Activated naive CD8-positive, alpha-beta T cell treated with anti-CD3 and anti-CD28 coated beads, Interleukin-2, amount 50 U/mL, for 24 hours (primary cell): Measurements from ENCODE around the gene GLO1.
A peak's percentile ranks its signal among the peaks of the same experiment; 100 is the strongest.

ENCODE experiments used
- ATAC-seq: fragments of 150-1000 bp; cut with Tn5 transposase; one replicate; pipeline ENCODE4 v1.10.0; 2021
- DNase-seq: peaks from one replicate; pipeline ENCODE4 v3.0.0; 2021
- H3K27ac Mint-ChIP-seq: one replicate; pipeline ENCODE4 v1.8.0; 2021; ENCODE audit warnings: mild to moderate bottlenecking, mixed read lengths
- H3K27me3 Mint-ChIP-seq: one replicate; pipeline ENCODE4 v1.8.0; 2021; ENCODE audit warnings: mixed read lengths
- H3K36me3 Mint-ChIP-seq: one replicate; pipeline ENCODE4 v1.8.0; 2021; ENCODE audit warnings: low read depth, mixed read lengths
- H3K4me1 Mint-ChIP-seq: one replicate; pipeline ENCODE4 v1.8.0; 2021; ENCODE audit warnings: mixed read lengths
- H3K4me3 Mint-ChIP-seq: one replicate; pipeline ENCODE4 v1.8.0; 2021; ENCODE audit warnings: mild to moderate bottlenecking, moderate library complexity, mixed read lengths
- H3K9me3 Mint-ChIP-seq: one replicate; pipeline ENCODE4 v1.8.0; 2021; ENCODE audit warnings: mixed read lengths

The GLO1 gene

DNA sequence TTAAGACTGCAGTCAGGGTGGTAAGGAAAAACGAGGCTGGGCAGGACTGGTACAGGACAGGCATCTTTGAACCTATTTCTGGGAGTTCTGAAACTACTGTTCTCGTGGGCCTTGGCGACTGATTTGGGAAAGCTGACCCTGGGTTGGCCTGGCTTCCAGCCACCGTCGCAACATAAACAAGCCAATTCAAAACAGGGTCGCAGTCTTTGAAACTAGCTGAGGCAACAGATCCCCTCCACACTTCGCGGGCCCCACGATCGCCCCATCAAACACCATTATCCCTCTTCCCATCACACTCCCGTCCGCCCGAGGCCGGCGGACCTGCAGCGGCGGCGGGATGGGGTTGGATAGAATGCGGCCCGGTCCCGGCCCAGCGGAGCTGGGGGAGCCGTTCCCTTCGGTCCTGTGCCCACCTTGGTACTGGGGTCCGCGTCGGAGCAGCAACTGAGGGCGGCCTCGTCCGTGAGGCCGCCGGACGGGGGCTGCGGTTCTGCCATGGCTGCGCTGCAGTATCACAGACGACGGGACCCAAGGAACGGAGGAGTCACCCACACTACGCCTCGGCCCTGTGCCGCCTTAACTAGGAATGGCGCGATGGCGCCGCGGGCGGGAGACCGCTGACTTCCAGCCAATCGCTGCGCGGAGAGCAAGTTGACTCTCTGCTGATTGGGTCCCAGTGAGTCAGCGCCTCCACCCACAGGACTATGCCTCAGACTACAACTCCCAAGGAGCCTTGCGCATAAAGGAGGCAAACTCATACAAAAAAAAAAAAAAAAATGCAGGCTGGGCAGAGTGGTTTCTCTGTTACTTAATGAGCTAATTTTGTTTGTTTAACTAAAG, at the start of gene GLO1:
GLO1 (minus strand) TSS at position 588 of the 840 bp plus-strand sequence; CDS start at position 497, 91 bp downstream.
- DNase-seq (peak; percentile 94), ATAC-seq (peak; percentile 100)
- peaks cover 13% of the 10 kb centered on the region for H3K9me3 Mint-ChIP-seq
- peak within 1 kb of the TSS; percentile 96 for H3K27ac Mint-ChIP-seq
- peaks cover 44% of the 10 kb centered on the region for H3K36me3 Mint-ChIP-seq
- H3K27me3 Mint-ChIP-seq, result peaks cover 6% of the 10 kb centered on the region
- H3K4me1 Mint-ChIP-seq, result peaks cover 43% of the 10 kb centered on the region
- H3K4me3 Mint-ChIP-seq, result peak within 1 kb of the TSS; percentile 98

DNA sequence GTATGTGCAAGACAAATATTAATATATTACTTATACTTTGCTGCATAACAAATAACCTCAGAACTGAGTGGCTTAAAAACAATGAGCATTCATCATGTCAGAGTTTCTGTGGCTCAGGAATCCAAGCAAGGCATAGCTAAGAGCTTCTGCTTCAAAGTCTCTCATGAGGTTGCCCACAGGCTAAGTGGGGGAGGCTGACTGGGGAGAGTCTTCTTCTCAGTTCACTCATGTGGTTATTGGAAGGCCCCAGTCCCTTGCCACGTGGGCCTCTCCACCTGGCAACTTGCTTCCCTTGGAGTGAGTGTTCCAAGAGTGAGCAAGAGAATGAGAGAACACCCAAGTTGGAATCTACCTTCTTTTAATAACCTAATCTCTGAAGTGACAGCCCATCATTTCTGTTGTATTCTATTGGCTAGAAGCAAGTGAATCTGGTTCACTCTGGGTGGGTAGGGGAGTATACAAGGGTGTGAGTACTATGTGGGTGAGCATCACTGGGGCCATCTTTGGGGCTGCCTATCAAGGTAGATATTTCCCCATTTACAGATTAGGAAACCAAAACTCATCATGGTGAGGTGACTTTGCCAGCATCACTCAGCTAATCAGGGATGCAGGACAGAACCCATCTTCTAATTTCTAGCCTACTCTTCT, 48.1 kb upstream of the GLO1 start:
- Mint-ChIP-seq H3K27ac (peak overlapping the region; percentile 67), H3K4me3 (no peak overlapping the region), H3K9me3 (peaks cover 3% of the 10 kb centered on the region), H3K36me3 (no peaks in the 10 kb centered on the region), H3K27me3 (peaks cover 16% of the 10 kb centered on the region), H3K4me1 (peaks cover 38% of the 10 kb centered on the region)
- DNase-seq (peak; percentile 8), ATAC-seq (peak; percentile 78)

DNA sequence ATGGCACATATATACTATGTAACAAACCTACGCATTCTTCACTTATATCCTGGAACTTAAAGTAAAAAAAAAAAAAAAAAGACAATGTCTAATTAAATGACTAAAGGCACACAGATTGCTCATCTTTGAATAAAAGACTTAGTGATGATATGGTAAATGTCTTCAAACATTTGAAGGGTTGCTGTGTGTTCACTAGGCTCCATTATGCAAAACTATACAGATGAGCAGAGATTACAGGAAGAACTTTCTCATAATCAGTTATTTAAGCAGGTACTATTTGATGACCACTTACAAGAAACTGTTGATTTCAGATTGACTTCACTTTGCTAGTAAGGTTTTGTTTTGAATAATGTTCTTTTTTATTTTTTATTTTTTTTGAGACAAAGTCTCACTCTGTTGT, 46.5 kb upstream of the GLO1 start:
- Mint-ChIP-seq H3K4me3 (no peak overlapping the region), H3K9me3 (peaks cover 3% of the 10 kb centered on the region), H3K27ac (no peak overlapping the region), H3K36me3 (no peaks in the 10 kb centered on the region), H3K4me1 (peaks cover 22% of the 10 kb centered on the region), H3K27me3 (peaks cover 25% of the 10 kb centered on the region)
- DNase-seq (no peak), ATAC-seq (no peak)

DNA sequence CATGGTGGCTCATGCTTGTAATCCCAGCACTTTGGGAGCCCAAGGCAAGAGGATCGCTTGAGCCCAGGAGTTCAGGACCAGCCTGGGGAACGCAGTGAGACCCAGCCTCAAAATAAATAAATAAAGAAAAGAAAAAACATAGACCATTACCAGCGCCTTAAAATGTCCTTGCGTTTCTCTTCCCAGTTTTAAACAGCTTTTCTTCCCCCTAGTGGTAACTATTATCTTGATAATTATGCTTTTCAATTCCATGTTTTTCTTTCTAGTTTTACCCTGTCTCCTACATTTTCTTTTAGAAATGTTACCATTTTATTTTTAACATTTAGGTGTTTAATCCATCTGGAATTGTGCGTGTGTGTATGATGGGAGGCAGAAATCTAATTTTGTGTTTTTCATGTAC, 36.6 kb upstream of the GLO1 start:
- H3K4me3 Mint-ChIP-seq, result no peak overlapping the region
- no peak overlapping the region for H3K27ac Mint-ChIP-seq
- no peak for DNase-seq
- peaks cover 64% of the 10 kb centered on the region for H3K27me3 Mint-ChIP-seq
- H3K9me3 Mint-ChIP-seq, result peaks cover 3% of the 10 kb centered on the region
- no peaks in the 10 kb centered on the region for H3K36me3 Mint-ChIP-seq
- H3K4me1 Mint-ChIP-seq, result no peaks in the 10 kb centered on the region
- no peak for ATAC-seq

DNA sequence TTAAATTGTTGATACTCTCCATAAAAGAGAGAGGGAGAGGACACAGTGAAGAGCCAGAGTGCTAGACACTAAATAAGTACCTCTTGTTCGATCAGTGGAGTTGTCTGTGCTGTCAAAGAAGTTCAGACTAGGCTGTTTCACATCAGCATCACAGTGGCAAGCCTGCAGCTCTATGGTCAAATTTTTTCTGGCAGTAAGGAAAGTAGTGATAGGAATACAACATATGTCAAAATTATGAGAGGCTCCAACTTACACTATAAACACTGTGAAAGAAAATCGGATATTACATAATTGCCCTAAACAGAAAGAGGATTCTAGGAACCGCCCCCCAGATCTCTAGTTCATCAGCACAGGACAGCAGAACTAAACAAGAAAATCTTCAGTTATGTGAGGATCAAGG, 35.3 kb upstream of the GLO1 start:
- no peaks in the 10 kb centered on the region for H3K4me1 Mint-ChIP-seq
- H3K4me3 Mint-ChIP-seq, result no peak overlapping the region
- H3K9me3 Mint-ChIP-seq, result peaks cover 3% of the 10 kb centered on the region
- H3K36me3 Mint-ChIP-seq, result no peaks in the 10 kb centered on the region
- ATAC-seq (no peak), DNase-seq (no peak)
- peaks cover 58% of the 10 kb centered on the region for H3K27me3 Mint-ChIP-seq
- no peak overlapping the region for H3K27ac Mint-ChIP-seq

DNA sequence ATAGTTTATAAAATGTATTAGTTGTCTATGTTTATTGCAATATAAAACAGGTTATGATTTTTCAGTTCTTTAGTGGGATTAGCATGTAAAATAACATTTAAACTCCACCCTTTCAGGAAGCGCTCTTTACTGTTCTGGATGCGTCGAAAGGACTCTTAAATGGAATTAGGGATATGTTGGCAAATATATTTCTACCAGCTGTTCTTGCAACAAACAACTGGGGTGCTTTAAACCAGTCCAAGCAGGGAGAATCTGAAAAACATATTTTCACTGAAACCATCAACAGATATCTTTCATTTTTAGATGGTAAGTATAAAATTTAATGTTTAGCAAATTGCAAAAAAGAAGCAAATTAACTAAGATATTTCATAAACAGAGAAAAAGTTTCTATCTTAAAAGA, 34.0 kb upstream of the GLO1 start:
- Mint-ChIP-seq H3K27me3 (peaks cover 56% of the 10 kb centered on the region), H3K9me3 (peaks cover 3% of the 10 kb centered on the region), H3K36me3 (no peaks in the 10 kb centered on the region), H3K4me3 (no peak overlapping the region), H3K27ac (no peak overlapping the region), H3K4me1 (no peaks in the 10 kb centered on the region)
- DNase-seq (no peak), ATAC-seq (no peak)

DNA sequence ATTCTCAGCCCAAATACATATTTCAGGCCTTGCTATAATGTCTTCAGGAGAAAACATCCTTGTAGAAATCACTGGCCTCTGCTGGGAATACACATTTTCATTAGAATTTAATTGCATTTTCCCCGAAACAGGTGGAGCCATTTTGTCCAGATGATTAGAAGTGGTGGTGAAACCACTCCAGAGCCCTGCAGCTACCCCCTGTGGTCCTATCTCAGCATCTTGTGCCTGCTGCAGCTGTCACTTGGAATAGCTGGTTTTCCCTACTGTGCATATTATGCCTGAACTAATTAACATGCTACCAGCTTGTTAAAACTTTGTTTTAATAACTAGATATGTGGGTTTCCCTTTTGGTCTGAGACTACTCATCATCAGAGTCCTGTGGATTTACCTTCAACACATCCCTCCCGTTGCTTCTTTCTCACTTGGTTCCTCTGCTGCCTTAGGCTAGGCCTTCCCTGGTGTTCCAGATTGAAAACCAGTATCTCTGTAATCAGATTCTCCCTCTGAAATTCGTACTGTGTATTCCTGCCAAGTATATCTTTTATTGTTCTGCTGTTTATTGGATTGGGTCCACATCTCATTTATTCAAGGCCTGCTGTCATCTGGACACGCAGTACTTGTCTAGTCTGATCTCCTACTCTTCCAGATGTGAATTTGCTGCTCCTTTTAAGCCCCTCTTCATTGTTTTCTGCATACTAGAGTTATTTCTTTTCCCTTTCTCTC, 27.4 kb upstream of the GLO1 start:
- Mint-ChIP-seq H3K4me1 (peaks cover 10% of the 10 kb centered on the region), H3K9me3 (peaks cover under 1% of the 10 kb centered on the region), H3K27me3 (peaks cover 17% of the 10 kb centered on the region), H3K36me3 (no peaks in the 10 kb centered on the region), H3K4me3 (no peak overlapping the region), H3K27ac (no peak overlapping the region)
- ATAC-seq (no peak), DNase-seq (no peak)

DNA sequence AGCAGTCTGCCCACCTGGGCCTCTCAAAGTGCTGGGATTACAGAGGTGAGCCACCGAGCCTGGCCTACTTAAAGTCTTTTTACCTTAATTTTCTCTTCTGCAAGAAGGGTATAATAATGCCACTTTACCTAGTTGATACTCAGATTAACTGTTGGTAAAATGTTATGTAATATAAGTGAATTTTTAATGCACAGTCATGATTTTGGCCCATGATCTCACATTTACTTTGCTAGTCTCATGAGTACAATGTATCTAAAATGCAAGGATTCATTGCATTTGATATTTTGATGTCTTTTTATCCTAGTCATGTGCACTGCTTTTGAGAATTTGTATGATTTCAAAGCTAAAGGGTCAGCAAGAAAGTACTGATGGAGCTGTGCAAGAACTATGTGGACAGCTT, 25.3 kb upstream of the GLO1 start:
- ATAC-seq, result no peak
- no peaks in the 10 kb centered on the region for H3K9me3 Mint-ChIP-seq

DNA sequence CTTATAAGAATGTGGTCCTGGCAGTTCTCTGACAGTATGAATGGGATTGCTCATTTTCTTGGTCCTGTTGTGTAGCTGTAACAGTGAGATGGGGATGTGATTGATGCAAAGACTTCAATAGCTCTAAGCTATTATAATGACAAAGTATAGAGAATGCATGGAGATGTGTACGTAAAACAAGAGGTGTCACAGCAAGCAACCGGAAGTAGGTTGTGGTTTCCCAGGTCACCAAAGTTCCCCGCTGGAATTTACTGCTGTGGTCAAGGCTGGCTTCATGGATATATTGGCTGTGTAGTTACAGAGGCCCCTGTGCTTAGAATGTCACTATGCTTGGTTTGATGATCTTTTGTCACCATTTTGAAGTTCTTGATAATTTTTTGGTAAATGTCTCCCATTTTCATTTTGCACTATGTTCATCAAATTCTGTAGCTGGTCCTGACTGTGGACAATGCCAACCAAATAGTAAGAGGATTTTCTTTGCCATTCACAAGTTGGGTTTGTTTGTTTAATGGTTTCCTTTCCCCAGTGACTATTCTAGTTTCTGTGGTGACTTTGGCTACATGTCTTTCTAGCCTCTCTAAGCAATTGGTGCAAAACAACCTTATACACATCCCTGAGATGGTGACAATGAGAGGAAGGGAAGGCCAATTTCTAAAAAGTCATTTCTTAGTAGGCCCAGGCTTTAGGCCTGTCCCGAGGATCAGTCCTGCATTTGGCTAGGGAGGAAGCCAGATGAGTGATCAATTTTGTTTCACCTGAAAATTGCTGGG, 22.7 kb upstream of the GLO1 start:
- Mint-ChIP-seq H3K4me1 (peaks cover 11% of the 10 kb centered on the region), H3K4me3 (no peak overlapping the region), H3K27ac (peak overlapping the region; percentile 20), H3K27me3 (peaks cover 12% of the 10 kb centered on the region), H3K36me3 (no peaks in the 10 kb centered on the region), H3K9me3 (peaks cover 3% of the 10 kb centered on the region)
- ATAC-seq (peak; percentile 83), DNase-seq (no peak)

More for the DNA sequence above, 25.3 kb upstream of the GLO1 start:
- Mint-ChIP-seq H3K27me3 (peaks cover 10% of the 10 kb centered on the region), H3K36me3 (no peaks in the 10 kb centered on the region), H3K4me1 (peaks cover 11% of the 10 kb centered on the region), H3K4me3 (no peak overlapping the region), H3K27ac (no peak overlapping the region)
- no peak for DNase-seq

DNA sequence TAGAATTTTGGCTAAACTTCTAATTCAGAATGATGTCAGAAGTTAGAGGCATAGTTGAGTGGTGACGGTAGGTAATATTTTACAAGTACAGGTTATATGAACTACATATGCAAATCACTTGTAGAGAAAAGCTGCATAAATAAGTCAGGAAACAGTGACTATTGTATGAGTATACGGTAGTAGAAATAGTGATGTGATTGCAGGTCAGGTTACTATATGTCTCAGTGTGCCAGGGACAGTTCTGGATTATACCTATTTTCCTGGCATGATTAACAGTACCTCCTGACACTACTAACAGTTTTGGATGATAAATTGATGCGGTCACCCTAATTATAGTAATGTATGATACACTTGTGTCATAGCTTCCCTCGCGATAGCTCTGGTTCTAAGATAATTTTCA, 21.4 kb upstream of the GLO1 start:
- no peaks in the 10 kb centered on the region for H3K36me3 Mint-ChIP-seq
- H3K27me3 Mint-ChIP-seq, result peaks cover 18% of the 10 kb centered on the region
- peaks cover 7% of the 10 kb centered on the region for H3K9me3 Mint-ChIP-seq
- DNase-seq (no peak), ATAC-seq (peak; percentile 43)
- H3K4me3 Mint-ChIP-seq, result no peak overlapping the region
- no peak overlapping the region for H3K27ac Mint-ChIP-seq
- H3K4me1 Mint-ChIP-seq, result peaks cover 11% of the 10 kb centered on the region

DNA sequence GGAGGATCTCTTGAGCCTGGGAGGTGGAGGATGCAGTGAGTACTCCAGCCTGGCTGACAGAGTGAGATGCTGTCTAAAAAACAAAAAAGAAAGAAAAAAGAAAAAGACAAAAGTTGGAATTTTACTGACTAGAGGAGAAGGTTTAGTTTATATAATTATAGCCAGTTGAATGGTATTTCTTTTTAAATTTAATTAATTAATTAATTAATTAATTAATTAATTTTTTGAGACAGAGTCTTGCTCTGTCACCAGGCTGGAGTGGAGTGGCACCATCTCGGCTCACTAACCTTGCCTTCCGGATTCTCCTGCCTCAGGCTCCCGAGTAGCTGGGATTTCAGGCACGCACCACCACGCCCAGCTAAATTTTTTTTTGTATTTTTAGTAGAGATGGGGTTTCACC, 20.8 kb upstream of the GLO1 start:
- peaks cover 11% of the 10 kb centered on the region for H3K4me1 Mint-ChIP-seq
- no peak overlapping the region for H3K27ac Mint-ChIP-seq
- H3K36me3 Mint-ChIP-seq, result no peaks in the 10 kb centered on the region
- H3K4me3 Mint-ChIP-seq, result no peak overlapping the region
- H3K9me3 Mint-ChIP-seq, result peaks cover 7% of the 10 kb centered on the region
- ATAC-seq, result no peak
- peaks cover 24% of the 10 kb centered on the region for H3K27me3 Mint-ChIP-seq
- DNase-seq, result no peak

DNA sequence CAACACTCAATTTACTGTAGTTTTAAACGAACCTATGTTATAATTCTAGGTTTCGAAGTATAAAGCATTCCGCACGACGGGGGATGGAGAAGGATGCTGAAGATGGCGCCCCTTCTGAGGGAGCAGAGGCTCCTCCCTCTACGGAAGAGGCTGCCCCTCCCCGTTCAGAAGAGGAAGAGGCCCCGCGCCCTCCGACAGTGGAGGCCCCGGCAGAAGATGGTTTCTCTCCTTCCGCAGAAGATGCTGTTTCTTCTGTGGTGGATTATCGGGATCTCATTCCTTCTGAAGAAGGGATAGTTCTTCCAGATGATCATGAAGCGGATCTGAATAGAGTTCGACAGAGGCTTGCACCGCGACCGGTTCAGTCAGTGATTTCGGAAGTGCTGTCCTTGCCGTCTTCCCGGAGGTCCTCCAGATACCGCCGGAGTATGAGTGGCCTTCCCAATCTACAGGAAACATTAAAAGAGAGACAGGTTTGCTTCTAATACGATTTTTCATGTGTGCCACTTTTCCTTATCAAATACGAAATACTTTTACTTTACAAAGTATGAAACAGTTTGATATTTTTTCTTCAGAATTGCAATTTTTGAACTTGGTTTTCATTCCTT, 19.9 kb upstream of the GLO1 start:
- no peak for DNase-seq
- Mint-ChIP-seq H3K4me3 (no peak overlapping the region), H3K9me3 (peaks cover 7% of the 10 kb centered on the region), H3K4me1 (peaks cover 11% of the 10 kb centered on the region), H3K27me3 (peaks cover 28% of the 10 kb centered on the region), H3K36me3 (no peaks in the 10 kb centered on the region), H3K27ac (no peak overlapping the region)
- ATAC-seq, result no peak

DNA sequence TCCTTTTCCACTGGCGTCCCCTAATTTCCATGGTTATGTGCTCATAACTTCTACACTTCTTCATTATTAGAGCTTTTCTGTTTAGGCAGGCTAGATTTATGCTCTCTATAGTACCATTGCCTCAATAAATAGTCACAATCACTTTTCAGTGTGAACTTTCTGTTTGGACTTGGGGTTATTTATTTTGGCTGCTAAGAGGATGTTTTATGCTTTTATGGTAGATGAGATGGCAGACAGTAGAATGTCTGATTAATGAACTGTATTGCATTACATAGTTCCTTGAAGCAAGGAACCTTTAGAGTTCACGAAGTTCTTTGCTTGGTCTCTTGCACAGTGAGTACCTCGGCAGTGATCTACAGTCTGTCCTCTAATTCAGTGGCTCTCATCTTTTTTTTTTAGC, 19.1 kb upstream of the GLO1 start:
- no peak overlapping the region for H3K4me3 Mint-ChIP-seq
- peaks cover 7% of the 10 kb centered on the region for H3K9me3 Mint-ChIP-seq
- DNase-seq (no peak), ATAC-seq (no peak)
- no peaks in the 10 kb centered on the region for H3K36me3 Mint-ChIP-seq
- H3K27ac Mint-ChIP-seq, result no peak overlapping the region
- H3K4me1 Mint-ChIP-seq, result peaks cover 11% of the 10 kb centered on the region
- peaks cover 33% of the 10 kb centered on the region for H3K27me3 Mint-ChIP-seq

DNA sequence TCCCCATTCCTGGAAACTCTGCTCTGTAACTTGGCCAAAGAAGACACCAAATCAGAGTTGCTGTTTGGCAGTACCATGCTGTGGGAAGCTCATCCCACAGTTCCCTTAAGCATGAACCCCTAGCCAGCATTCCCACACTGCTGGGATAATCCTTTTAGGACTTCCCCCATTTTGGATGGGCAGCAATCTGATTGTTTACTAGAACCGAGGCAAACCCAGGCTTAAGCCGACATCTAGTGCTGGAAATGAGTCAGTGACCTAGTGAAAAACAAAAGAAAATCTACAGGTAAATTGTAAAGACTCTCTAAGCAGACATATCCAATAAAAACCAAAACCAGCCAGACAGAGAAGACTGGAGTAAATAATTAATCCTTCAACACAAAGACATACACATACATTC, 17.4 kb upstream of the GLO1 start:
- Mint-ChIP-seq H3K27me3 (peaks cover 45% of the 10 kb centered on the region), H3K4me1 (peaks cover 8% of the 10 kb centered on the region), H3K27ac (no peak overlapping the region), H3K4me3 (no peak overlapping the region), H3K9me3 (peaks cover 7% of the 10 kb centered on the region), H3K36me3 (no peaks in the 10 kb centered on the region)
- DNase-seq, result no peak
- ATAC-seq, result no peak
